A204.1 (cell line): ENCODE data around the gene HOTAIR.

Source experiments
- FAIRE-seq: peaks from 2 replicates; lab custom pipeline; 2012; peaks lifted over from hg19 to GRCh38; lab: Jason Lieb, UNC

Gene HOTAIR

DNA sequence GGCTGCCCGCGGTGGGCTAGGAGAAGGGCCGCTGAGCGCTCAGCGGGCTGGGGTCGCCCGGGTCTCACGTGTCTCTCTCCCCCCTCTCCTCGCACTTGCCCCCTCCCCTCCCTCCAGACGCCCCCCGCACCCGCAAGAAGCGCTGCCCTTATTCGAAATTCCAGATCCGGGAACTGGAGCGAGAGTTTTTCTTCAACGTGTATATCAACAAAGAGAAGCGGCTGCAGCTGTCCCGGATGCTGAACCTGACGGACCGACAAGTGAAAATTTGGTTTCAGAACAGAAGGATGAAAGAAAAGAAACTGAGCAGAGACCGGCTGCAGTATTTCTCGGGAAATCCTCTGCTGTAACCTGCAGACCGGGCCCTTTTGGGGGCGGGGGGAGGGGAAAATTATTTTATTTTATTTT lies 314 bp upstream of the HOTAIR start:
- no peak for FAIRE-seq

DNA sequence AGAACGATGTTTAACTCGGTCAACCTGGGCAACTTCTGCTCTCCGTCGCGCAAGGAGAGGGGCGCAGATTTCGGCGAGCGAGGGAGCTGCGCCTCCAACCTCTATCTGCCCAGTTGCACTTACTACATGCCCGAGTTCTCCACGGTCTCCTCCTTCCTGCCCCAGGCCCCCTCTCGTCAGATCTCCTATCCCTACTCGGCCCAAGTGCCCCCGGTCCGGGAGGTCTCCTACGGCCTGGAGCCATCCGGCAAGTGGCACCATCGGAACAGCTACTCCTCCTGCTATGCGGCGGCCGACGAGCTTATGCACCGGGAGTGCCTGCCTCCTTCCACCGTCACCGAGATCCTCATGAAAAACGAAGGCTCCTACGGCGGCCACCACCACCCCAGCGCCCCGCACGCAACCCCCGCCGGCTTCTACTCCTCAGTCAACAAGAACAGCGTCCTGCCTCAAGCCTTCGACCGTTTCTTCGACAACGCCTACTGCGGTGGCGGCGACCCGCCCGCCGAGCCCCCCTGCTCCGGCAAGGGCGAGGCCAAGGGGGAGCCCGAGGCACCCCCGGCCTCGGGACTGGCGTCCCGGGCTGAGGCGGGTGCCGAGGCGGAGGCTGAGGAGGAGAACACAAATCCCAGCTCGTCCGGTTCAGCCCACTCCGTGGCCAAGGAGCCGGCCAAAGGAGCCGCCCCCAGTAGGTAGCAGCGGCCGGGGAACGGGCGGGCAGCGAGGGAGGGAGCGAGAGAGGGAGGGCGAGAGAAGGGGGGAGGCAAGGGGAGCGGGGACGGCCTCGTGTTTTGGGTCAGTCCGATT lies 1.3 kb downstream of the HOTAIR start:
- no peak for FAIRE-seq

DNA sequence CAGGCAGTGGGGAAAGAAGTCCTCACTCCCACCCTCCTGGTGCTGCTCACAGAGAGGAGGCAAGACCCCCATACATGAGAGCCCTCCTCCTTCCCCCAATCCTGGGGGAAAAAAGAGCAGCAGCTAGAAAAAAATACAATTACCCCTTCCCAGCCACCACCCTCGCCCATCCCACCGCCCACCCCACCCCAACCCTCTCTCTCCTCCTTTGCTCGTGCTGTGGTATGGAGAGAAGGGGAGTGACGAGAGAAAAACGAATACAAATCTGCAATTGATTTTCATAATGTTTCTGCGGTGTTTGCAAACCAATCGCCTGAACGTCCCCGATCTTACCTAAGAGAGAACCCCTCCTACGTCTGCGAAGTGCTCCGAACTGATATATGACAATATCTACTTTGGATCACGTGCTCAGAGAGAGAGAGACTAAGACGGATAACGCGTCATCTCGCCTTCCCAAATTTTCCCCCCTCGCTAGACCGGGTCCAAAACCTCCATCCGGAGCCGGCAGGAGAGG lies 2.0 kb downstream of the HOTAIR start, which contains the start of gene HOXC11:
Gene HOXC11, plus strand, starts transcription at position 405 of the 514 bp plus-strand sequence. CDS start 116 bp downstream, outside the sequence.
- FAIRE-seq: no peak

DNA sequence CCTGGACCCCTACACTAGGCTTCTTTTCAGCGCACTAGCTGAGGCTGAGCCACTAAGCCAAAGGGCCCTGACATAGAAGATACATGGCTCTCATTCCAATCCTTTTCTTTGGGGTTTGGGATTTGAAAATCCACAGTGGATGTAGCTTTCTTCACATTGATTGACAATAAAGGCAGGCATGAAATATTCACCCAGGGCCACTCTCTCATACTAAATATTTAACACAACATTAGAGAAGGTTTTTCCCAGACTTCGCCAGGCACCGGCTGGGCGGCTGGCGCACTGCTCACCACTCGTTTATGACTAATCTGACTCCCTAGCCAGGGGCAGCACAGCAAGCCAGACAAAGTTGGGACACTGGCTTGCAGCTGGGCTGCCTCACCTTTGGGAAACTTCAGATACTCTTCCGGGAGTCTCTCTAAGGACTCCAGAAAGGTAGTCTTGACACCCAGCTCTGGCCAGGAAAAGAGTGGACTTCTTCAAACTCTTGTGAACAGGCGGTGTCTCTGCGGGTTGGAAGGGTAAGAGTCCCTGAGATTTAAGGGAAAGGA lies 2.5 kb downstream of the HOTAIR start:
- no peak for FAIRE-seq

- no peak for FAIRE-seq
Observed at GRCh38 chr12:53971686-53972085, 3.1 kb downstream of the HOTAIR start.

GRCh38 chr12:53971129-53971528 lies 3.6 kb downstream of the HOTAIR start:
- no peak for FAIRE-seq

DNA sequence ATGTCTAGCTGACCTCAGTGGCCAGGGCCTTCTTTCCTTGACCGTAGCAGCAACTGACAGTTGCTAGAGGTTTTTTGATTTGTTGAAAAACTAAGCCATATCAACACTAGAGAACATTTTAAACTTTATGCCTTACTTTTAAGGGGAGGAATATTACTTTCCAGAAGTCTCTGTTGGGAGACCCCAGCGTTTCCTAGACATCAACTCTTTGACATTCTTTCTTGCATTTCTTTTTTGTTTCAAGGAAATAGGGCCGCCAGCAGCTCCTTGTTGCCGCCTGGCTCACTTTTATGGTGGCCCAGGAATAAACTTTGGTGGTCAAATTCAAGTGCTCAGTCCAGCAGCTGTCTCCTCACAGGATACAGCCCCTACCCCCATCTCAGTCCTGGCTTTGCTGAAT lies 4.3 kb downstream of the HOTAIR start:
- FAIRE-seq: no peak

GRCh38 chr12:53969588-53970259 lies 5.0 kb downstream of the HOTAIR start:
- FAIRE-seq: no peak

DNA sequence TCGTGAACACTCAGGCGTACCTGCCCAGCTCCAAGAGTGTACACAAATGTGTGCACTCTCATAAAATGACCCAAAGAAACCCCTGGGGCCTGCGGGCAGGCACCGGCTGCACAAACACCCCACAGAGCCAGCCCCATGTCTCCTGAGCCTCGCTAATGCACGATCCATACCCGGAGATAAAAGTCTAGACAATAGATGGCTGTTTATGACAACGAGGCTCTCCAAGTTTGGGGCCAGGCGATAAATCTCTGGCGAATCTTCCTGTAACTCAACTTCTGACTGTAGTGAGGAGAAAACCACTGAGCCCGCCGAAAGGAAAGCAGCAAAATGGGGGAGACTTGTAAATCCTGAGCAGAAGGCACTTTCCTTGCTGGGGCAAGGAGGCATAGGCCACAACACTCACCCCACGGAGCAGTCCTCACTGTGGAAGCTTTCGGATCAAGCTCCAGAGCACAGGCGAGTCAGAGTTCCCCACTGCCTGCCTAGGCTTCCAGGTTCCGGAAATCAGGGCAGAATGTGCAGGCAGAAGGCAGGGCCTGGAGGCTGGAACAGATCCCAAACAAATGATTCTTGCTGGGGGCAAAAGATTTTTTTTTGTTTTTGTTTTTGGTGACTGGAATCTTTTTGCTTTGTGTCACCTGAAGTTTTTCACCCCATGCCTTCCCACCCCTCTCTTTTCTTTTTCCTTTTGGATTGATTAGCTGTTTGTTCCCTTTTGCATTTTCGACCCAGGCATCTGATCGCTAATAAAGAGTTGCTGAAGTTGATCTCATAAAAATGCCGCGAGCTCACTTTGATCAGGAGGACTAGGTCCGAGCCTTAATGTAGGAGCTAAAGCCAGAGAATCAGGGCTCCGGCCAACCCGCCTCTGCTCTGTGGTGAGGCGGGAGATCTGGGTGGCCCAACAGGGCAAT lies 6.3 kb downstream of the HOTAIR start:
- FAIRE-seq: no peak

- no peak for FAIRE-seq
Observed at GRCh38 chr12:53967421-53967925, 7.3 kb downstream of the HOTAIR start.

DNA sequence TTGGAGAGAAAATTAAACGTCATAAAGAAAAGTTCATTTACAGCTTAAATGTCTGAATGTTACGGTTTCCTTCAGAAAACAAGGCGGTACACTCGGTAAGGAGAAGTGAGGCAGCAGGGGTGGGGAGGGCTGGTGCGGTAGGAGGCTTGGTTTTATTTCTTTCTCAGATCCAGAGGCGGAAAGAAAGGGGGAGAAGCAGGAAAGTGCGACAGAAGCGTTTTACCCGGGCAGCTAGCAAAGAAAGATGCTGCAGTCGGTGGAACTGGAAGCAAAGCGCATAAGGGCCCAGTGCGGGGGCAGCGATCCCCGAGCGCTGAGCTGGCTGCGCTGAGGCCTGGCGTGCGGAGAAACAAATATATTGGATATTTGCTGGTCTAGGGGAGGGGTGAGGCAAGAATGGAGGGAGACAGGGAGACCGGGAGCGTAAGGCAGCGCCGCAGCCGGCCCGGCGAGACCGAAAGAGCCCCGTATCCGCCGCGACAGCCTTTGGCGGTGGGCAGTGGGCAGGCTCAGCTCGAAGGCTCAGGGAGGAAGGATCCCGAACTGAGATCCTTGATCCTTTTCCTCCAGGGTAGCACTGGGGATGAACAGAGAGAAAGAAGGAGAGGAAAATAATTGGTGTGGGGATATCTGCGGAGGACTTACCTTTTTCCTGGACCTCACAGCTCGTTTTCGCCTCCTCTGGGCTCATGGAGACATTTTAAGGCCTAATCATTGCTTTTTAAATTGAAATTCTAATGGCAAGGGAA lies 8.2 kb downstream of the HOTAIR start:
- no peak for FAIRE-seq

DNA sequence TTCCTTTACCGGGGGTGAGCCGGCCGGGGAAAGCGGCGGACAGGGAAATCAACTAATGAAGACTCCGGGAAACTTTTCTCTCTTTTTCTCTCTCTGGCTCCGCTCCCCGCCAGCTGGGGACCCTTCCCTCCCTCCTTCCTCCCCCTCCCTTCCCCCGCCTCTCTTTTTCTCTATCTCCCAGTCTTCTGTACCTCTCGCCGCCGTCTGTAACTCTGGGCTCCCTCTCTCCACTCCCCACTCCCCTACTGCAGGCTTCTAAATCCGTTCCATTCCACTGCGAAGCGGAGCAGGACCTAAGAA lies 8.7 kb downstream of the HOTAIR start:
- no peak for FAIRE-seq

DNA sequence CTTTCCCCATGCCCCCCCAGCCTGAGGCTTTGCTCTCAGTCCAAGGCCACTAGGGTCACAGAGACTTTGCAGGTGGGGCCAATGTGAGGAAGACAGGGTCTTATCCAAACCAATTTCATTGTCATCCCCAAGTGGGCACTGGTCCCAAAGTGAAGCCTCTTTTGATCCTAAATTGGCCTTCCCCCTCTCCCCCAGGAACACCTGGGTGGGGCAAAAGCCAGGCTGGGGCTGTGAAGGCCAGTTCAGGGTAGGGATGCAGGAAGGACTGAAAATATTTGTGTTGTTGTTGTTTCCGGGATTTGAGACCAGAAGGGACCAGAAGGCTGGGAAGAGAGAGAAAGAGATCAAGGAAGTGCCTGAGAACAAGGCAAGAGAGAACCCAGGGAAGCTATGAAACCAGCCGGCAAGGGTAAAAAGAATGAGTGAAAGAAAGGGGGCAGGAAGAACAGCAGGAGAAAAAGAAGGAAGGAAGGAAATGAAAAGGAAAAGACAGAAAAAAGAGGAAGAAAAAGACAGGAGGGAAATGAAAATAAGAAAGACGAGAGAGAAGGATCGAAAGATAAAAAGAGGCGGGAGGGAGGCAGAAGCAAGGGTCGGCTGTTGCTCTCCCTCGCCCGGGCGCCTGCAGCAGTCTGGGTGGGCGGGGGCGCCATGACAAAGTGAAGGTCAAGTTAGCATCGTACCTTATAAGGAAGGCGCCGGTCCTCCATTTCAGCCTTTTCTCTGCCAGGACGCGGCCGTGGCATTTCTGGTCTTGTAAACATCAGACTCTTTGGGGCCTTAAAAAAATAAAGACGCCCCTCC lies 9.3 kb downstream of the HOTAIR start:
- no peak for FAIRE-seq

DNA sequence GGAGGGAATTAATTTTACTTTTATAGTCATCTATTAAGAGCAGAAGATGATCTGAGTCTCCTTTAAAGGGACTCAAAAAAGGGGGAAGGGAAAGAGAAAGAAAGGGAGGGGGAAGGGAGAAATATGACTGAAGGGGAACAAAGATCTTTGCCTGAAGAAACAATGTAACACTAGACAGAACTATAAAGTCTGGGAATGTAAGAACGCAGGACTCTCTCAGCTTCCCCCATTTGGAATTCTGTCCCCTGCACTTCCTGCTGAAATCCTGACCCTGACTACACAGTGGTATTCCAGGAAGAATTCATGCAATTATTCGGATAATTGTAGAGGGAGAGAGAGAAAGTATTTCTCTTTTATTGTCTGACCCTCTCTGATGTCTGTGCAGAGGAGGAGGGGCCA lies 10.4 kb downstream of the HOTAIR start:
- FAIRE-seq: no peak

DNA sequence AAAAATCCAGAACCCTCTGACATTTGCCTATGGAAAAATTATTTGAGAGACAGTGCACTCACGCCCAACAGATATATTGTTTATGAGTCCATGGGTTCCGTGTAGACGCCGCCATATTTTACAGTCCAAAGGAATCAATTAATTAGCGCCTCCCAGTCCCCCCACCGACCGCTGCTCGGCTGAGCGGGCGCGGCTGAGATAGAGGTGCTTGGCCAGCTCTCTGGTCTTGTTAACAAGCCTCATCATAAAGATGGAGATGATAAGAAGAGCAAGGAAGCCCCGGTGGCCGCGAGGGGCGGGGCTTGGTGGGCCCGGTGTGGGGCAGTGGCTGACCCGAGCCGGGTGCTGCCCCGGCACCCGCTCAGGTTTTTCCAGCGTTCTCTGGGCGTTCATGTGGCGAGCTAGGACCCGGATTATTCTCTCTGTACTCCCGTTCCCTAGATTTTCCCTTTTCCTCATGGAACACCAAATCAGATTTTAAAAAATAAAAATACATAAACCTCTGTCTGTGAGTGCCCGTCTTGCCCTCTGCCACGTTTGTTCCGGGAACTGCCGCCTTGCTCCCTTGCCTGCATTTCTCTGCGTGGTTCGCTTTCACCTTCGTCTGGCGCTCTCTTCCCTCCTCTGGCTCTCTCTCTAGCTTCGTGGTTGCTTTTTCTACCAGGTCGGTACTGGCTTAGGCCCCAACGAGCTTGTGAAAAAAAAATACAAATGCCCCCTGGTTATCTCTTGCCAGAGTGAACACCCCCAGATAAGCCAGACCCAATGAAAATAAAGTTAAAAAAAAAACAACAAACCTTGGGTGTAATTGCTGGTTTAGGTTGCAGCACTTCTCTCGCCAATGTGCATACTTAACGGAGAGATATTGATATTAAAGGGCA lies 11.1 kb downstream of the HOTAIR start:
- FAIRE-seq: no peak

DNA sequence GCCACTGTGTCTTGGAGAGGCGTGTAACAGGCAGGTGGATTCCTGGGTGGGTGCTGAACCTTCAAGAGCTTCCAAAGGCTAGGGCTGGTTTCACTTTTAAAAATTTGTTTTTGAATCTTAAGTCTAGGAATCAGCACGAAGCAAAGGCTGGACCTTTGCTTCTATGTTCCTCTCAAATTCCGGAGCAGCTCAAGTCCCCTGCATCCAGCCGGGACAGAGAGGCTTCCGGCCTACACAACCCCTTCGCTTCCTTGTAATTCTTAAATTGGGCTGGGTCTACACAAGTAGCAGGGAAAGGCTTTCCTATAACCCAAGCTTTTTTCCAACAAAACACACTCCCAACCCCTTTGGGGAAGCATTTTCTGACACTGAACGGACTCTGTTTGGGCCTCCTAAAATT lies 11.7 kb downstream of the HOTAIR start:
- no peak for FAIRE-seq

DNA sequence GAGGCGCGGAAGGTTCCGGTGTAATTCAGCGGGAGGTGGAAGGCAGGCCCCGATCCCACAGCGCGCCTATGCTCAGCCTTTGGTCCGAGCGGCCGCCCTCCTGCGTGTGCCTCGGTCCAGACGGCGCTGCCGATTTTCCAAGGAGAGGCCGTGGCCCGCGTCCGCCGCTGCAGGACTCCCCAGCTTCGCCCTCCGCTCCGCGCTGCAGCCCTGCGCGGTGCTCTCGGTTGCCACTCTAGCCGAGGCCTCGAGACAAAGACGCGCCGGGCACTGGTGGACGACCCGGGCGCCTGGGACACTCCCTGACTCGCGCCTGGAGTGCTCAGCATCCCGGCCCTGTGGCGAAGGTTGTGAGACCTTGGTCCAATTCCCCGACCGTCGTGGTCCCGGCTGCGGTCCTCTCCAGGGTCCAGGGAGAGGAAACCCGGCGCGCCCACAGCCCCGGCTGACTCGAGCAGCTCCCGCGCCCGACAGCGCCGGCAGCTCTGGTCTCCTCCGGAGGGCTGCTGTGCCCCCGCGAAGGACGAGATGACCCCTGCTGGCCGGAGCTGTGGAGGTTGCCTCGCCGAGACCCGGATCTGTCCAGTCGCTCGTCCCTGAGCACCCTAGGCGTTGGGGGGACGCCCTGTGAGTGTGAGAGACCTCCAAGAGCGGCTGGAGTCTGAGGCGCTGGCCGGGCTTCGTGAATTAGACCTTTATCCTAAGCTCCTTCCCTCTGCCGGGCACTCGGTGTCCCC lies 13.6 kb downstream of the HOTAIR start:
- no peak for FAIRE-seq

DNA sequence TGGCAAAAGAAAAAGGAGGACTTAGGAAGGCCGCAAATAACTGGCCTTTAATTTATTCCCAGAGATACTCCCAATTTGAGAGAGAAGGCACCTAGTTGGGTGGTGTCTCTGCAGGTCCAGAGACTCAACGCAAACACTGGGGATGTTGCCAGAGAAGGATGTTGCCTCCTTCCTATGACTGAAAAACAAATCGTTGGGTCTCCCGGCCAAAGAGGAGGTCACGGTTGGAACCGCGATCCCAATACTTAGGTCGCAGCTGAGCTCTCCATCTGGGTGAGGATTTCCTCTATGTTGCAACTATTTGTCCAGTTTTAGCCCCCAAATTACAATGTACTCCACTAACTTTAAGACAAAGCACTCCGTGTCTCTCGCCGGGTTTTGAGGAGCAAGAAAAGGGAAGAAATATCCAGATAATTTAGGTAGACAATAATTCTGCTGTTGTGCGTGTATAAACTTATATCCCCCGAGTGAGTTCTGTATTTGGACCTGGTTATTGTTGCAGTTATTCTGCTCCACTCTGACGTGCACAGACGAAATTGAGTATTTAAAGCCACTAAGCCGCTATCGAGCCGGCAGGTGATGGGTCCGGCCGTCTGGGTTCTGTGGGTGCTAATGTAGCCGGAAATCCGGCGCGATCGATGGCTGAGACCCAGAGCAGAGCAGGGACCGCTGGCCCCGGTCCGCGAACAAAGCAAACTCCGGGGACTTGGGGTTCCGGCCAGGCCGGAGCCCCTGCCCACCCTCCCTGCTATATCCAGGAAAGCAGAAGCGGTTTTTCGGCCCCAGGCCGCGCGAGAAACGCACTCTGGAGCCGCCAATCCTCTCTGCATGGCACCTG lies 14.3 kb downstream of the HOTAIR start:
- no peak for FAIRE-seq
